Chondrocyte (in vitro differentiated cells): Measurements from ENCODE around the gene LYPD3. TPM values are rescaled to one million over a fixed set of nuclear protein-coding genes. Genes with fewer than 3 reads are reported as not detected.

Experiments
- DNase-seq: peaks from one replicate; pipeline ENCODE4 v3.0.0; 2021; ENCODE audit warnings: mixed read lengths, low spot score
- H3K27ac Mint-ChIP-seq: one replicate; pipeline ENCODE4 v1.8.0; 2021; ENCODE audit warnings: mild to moderate bottlenecking, moderate library complexity, mixed read lengths; ENCODE audit not compliant: unreplicated experiment
- H3K27me3 Mint-ChIP-seq: 2 replicates; pipeline ENCODE4 v1.8.0; 2021; ENCODE audit warnings: low read depth, mixed read lengths
- H3K36me3 Mint-ChIP-seq: 2 replicates; pipeline ENCODE4 v1.8.0; 2021; ENCODE audit warnings: low read depth, mixed read lengths
- H3K4me1 Mint-ChIP-seq: 2 replicates; pipeline ENCODE4 v1.8.0; 2021; ENCODE audit warnings: low read depth, mild to moderate bottlenecking, mixed read lengths
- H3K4me3 Mint-ChIP-seq: one replicate; pipeline ENCODE4 v1.8.0; 2021; ENCODE audit warnings: mild to moderate bottlenecking, moderate library complexity, mixed read lengths; ENCODE audit not compliant: unreplicated experiment
- H3K9me3 Mint-ChIP-seq: 2 replicates; pipeline ENCODE4 v1.8.0; 2021; ENCODE audit warnings: low read depth, mixed read lengths
- CTCF ChIP-seq: fragments of 200-600 bp; sonication (generic); IDR thresholded peaks from 2 replicates; pipeline ENCODE4 v1.5.0; 2021; ENCODE audit warnings: antibody characterized with exemption, mild to moderate bottlenecking, moderate library complexity
- total RNA-seq: library from RNA; stranded (reverse); gene quantifications from 3 replicates; pipeline ENCODE4 v1.2.1, GENCODE V29; 2021

LYPD3 gene
- total RNA-seq, 1 donor from 2014 or later, result 1.0 TPM

- peaks cover 9% of the 10 kb centered on the region for H3K4me1 Mint-ChIP-seq
- peaks cover 2% of the 10 kb centered on the region for H3K36me3 Mint-ChIP-seq
- no peak for TF ChIP-seq CTCF
- no peak overlapping the region for H3K4me3 Mint-ChIP-seq
- H3K27ac Mint-ChIP-seq, result no peak overlapping the region
- no peak for DNase-seq
- H3K27me3 Mint-ChIP-seq, result peaks cover 12% of the 10 kb centered on the region
- no peaks in the 10 kb centered on the region for H3K9me3 Mint-ChIP-seq
Measured at GRCh38 chr19:43435775-43436174, 29.6 kb downstream of the LYPD3 start.

DNA sequence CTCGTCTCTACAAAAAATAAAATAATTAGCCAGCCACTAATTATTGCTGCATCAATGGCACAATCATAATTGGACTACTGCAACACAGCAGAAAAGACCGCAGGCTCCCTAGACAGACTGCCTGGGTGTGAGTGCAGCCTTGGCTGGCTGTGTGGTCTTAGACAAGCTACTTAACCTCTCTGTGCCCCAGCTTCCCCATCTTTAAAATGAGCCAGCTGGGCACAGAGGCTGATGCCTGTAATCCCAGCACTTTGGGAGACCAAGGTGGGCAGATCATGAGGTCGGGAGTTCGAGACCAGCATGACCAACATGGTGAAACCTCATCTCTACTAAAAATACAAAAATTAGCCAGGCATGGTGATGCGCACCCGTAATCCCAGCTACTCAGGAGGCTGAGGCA is 31.7 kb downstream of the LYPD3 start:
- peaks cover 7% of the 10 kb centered on the region for H3K27me3 Mint-ChIP-seq
- no peak for DNase-seq
- H3K36me3 Mint-ChIP-seq, result peaks cover 2% of the 10 kb centered on the region
- peaks cover 6% of the 10 kb centered on the region for H3K4me1 Mint-ChIP-seq
- no peaks in the 10 kb centered on the region for H3K9me3 Mint-ChIP-seq
- H3K4me3 Mint-ChIP-seq, result no peak overlapping the region
- no peak overlapping the region for H3K27ac Mint-ChIP-seq
- no peak for TF ChIP-seq CTCF

DNA sequence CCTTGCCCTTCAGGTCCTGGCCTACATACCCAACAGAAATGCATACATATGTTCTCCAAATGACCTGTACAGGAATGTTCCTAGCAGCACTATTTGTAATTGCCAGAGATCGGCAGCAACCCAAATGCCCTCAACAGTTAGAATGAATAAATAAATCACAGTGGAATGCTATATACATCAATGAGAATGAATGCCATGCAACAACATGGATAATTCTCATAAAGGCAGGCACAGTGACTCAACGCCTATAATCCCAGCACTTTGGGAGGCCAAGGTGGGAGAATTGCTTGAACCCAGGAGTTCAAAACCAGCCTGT is 32.1 kb downstream of the LYPD3 start:
- H3K27ac Mint-ChIP-seq, result no peak overlapping the region
- TF ChIP-seq CTCF, result no peak
- H3K4me1 Mint-ChIP-seq, result peaks cover 2% of the 10 kb centered on the region
- no peak overlapping the region for H3K4me3 Mint-ChIP-seq
- DNase-seq, result no peak
- peaks cover 2% of the 10 kb centered on the region for H3K36me3 Mint-ChIP-seq
- no peaks in the 10 kb centered on the region for H3K9me3 Mint-ChIP-seq
- H3K27me3 Mint-ChIP-seq, result peaks cover 7% of the 10 kb centered on the region

DNA sequence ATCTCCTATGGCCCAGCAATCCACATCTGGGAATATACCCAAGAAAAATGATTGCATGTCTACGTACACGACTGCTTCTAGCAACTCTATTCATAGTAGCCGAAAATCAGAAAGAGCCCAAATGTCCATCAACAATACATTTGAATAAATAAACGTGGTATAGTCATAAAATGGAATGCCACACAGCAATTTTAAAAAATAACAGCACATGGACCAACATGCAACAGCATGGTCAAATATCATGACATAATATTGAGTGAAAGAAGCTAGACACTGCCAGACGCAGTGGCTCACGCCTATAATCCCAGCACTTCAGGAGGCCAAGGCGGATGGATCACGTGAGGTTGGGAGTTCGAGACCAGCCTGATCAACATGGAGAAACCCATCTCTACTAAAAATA is 34.4 kb downstream of the LYPD3 start:
- H3K9me3 Mint-ChIP-seq, result no peaks in the 10 kb centered on the region
- H3K36me3 Mint-ChIP-seq, result peaks cover 2% of the 10 kb centered on the region
- no peak overlapping the region for H3K27ac Mint-ChIP-seq
- no peak overlapping the region for H3K4me3 Mint-ChIP-seq
- peaks cover 7% of the 10 kb centered on the region for H3K27me3 Mint-ChIP-seq
- H3K4me1 Mint-ChIP-seq, result no peaks in the 10 kb centered on the region
- DNase-seq, result no peak
- TF ChIP-seq CTCF, result no peak

DNA sequence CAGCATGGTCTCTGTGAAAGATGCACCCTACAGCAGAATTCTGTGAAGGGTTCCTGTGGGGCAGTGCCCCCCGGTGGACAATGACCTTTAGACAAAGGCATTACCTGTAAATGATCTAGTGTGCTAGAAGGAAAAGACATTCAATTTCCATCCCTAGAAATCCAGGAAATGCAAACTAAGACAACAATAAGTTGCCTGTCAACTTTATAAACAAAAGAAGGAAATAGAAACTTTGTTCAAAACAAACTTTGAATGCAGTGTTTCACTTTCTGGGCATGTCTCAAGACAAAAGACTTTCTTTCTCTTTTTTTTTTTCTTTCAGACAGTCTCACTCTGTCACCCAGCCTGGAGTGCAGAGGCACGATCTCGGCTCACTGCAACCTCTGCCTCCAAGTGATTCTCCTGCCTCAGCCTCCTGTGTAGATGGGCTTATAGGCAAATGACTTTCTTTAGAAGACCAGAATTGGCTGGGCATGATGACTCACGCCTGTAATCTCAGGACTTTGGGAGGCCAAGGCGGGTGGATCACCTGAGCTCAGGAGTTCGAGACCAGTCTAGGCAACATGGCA is 35.2 kb downstream of the LYPD3 start:
- no peak for DNase-seq
- no peak overlapping the region for H3K4me3 Mint-ChIP-seq
- peaks cover 9% of the 10 kb centered on the region for H3K27me3 Mint-ChIP-seq
- no peaks in the 10 kb centered on the region for H3K9me3 Mint-ChIP-seq
- H3K36me3 Mint-ChIP-seq, result no peaks in the 10 kb centered on the region
- TF ChIP-seq CTCF, result peak; percentile 38
- H3K27ac Mint-ChIP-seq, result no peak overlapping the region
- H3K4me1 Mint-ChIP-seq, result peaks cover 4% of the 10 kb centered on the region
